Hepatocyte (in vitro differentiated cells): ENCODE measurements around the gene LIMS2. TPM values are rescaled to one million over a fixed set of nuclear protein-coding genes. Genes with fewer than 3 reads are reported as not detected.

ENCODE experiments used
- DNase-seq: peaks from one replicate; pipeline ENCODE4 v3.0.0-alpha.2; 2016; ENCODE audit warnings: low spot score
- H2AFZ ChIP-seq: fragments of 200-600 bp; sonication (generic); 2 replicates; pipeline ENCODE4 v1.6.0; 2016; ENCODE audit warnings: antibody characterized with exemption, mild to moderate bottlenecking
- H3K27ac ChIP-seq: fragments of 200-600 bp; sonication (generic); 2 replicates; pipeline ENCODE4 v1.5.1; 2016; ENCODE audit warnings: mild to moderate bottlenecking
- H3K27me3 ChIP-seq: fragments of 200-600 bp; sonication (generic); 2 replicates; pipeline ENCODE4 v1.6.1; 2016
- H3K36me3 ChIP-seq: fragments of 200-600 bp; sonication (generic); replicated peaks from 2 replicates; pipeline ENCODE4 v1.5.1; 2016; ENCODE audit warnings: low read depth; ENCODE audit not compliant: insufficient read depth
- H3K4me1 ChIP-seq: fragments of 200-600 bp; sonication (generic); 2 replicates; pipeline ENCODE4 v1.5.1; 2016; ENCODE audit warnings: mild to moderate bottlenecking, moderate library complexity; ENCODE audit not compliant: insufficient read depth
- H3K4me2 ChIP-seq: fragments of 200-600 bp; sonication (generic); 2 replicates; pipeline ENCODE4 v1.6.0; 2016
- H3K4me3 ChIP-seq: fragments of 200-600 bp; sonication (generic); 2 replicates; pipeline ENCODE4 v1.5.1; 2016; ENCODE audit warnings: mild to moderate bottlenecking
- H3K79me2 ChIP-seq: fragments of 200-600 bp; sonication (generic); 2 replicates; pipeline ENCODE4 v1.6.0; 2017; ENCODE audit warnings: mild to moderate bottlenecking
- H3K9me2 ChIP-seq: fragments of 200-600 bp; sonication (generic); replicated peaks from 2 replicates; pipeline ENCODE4 v1.6.0; 2017; ENCODE audit warnings: mild to moderate bottlenecking; ENCODE audit not compliant: insufficient read depth
- H3K9me3 ChIP-seq: fragments of 200-600 bp; sonication (generic); 2 replicates; pipeline ENCODE4 v1.5.1; 2016; ENCODE audit warnings: low read depth, mild to moderate bottlenecking
- H4K20me1 ChIP-seq: fragments of 200-600 bp; sonication (generic); 2 replicates; pipeline ENCODE4 v1.6.0; 2016; ENCODE audit warnings: mild to moderate bottlenecking; ENCODE audit not compliant: insufficient read depth, poor library complexity, severe bottlenecking
- EZH2 ChIP-seq: fragments of 200-600 bp; sonication (generic); IDR thresholded peaks from 2 replicates; pipeline ENCODE4 v1.6.1; 2016; ENCODE audit warnings: antibody characterized with exemption, mild to moderate bottlenecking, borderline replicate concordance
- EZH2phosphoT487 ChIP-seq: fragments of 200-600 bp; sonication (generic); IDR thresholded peaks from one replicate; pipeline ENCODE4 v1.6.1; 2018; ENCODE audit warnings: antibody characterized with exemption, mild to moderate bottlenecking, low read depth, moderate library complexity; ENCODE audit not compliant: unreplicated experiment, severe bottlenecking
- WGBS: methylation state at CpG from one replicate; pipeline ENCODE4 v1.1.6; 2016; ENCODE audit warnings: low lambda C conversion rate; ENCODE audit errors: missing lambda C conversion rate; 5-methylcytosine and 5-hydroxymethylcytosine counted together
- polyA plus RNA-seq: library from polyadenylated mRNA; unstranded; fragments of >200 nt; fragmentation: Nextera tagmentation; extraction: Ambion mirVana; gene quantifications from 2 replicates; pipeline ENCODE4 v1.2.1, GENCODE V29; 2016
- total RNA-seq: library from RNA; depleted of rRNA; stranded (reverse); fragments of >200 nt; gene quantifications from 2 replicates; pipeline ENCODE4 v1.2.3, GENCODE V29; 2014
- TF ChIP-seq, protein P1 (sequence below): fragments of 200-600 bp; sonication (generic); IDR thresholded peaks from 2 replicates; pipeline ENCODE4 v1.5.1; 2016; ENCODE audit warnings: antibody characterized with exemption, mild to moderate bottlenecking; ENCODE audit not compliant: poor library complexity

LIMS2 gene
- total and polyA plus RNA-seq, 2 experiments from 2014 or later = 4.0 to 8.3 TPM

DNA sequence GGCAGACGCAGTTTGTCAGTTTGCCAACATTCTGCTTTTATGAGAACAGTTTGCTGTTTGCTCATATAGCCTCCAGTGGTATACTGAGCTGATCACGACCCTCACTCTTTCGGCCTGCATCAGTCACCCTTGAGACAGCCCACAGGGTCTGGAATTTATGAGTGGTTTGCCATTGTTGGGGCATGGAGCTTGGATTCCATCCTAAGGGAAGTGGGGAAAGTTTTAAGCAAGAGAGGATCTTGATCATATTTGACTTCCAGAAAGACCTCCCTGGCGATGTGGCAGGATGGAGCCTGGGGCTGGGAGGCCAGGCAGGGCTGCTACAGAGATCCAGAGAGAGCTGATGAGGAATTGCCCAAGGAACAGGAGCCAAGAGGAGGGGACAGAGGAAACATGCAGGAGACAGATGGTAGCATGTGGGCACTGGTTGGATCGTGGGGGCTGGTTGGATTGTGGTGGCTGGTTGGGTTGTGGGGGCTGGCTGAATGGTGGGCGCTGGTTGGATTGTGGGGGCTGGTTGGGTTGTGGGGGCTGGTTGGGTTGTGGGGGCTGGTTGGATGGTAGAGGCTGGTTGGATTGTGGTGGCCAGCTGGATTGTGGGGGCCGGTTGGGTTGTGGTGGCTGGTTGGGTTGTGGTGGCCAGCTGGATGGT lies 56.7 kb downstream of the LIMS2 start:
- DNase-seq = peak; percentile 1
- 75% methylated on average over 5 of the region's 7 CpGs for WGBS
- H2AFZ ChIP-seq = no peak overlapping the region

GRCh38 chr2:127615511-127616166 lies 59.7 kb downstream of the LIMS2 start:
- no peak overlapping the region for H3K4me3 ChIP-seq
- no peak overlapping the region for H3K4me2 ChIP-seq
- H3K79me2 ChIP-seq = no peaks in the 10 kb centered on the region
- WGBS = 84% methylated on average over 18 of the region's 18 CpGs
- H2AFZ ChIP-seq = no peak overlapping the region
- H3K27me3 ChIP-seq = no peaks in the 10 kb centered on the region
- no peaks in the 10 kb centered on the region for H3K9me3 ChIP-seq
- H3K4me1 ChIP-seq = no peaks in the 10 kb centered on the region
- H3K9me2 ChIP-seq = no peaks in the 10 kb centered on the region
- no peak for TF ChIP-seq EZH2phosphoT487
- TF ChIP-seq, protein P1, sequence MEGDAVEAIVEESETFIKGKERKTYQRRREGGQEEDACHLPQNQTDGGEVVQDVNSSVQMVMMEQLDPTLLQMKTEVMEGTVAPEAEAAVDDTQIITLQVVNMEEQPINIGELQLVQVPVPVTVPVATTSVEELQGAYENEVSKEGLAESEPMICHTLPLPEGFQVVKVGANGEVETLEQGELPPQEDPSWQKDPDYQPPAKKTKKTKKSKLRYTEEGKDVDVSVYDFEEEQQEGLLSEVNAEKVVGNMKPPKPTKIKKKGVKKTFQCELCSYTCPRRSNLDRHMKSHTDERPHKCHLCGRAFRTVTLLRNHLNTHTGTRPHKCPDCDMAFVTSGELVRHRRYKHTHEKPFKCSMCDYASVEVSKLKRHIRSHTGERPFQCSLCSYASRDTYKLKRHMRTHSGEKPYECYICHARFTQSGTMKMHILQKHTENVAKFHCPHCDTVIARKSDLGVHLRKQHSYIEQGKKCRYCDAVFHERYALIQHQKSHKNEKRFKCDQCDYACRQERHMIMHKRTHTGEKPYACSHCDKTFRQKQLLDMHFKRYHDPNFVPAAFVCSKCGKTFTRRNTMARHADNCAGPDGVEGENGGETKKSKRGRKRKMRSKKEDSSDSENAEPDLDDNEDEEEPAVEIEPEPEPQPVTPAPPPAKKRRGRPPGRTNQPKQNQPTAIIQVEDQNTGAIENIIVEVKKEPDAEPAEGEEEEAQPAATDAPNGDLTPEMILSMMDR = no peak
- TF ChIP-seq EZH2 = no peak
- peak; percentile 2 for DNase-seq
- no peaks in the 10 kb centered on the region for H4K20me1 ChIP-seq
- H3K27ac ChIP-seq = no peak overlapping the region
- no peaks in the 10 kb centered on the region for H3K36me3 ChIP-seq

More for the DNA sequence above, 56.7 kb downstream of the LIMS2 start:
- TF ChIP-seq, protein P1 = no peak
- no peak for TF ChIP-seq EZH2phosphoT487
- no peak for TF ChIP-seq EZH2
- Histone ChIP-seq H3K36me3 (no peaks in the 10 kb centered on the region), H3K4me2 (no peak overlapping the region), H3K79me2 (no peaks in the 10 kb centered on the region), H3K9me2 (no peaks in the 10 kb centered on the region), H3K27me3 (no peaks in the 10 kb centered on the region), H3K27ac (no peak overlapping the region), H3K4me1 (no peaks in the 10 kb centered on the region), H3K4me3 (no peak overlapping the region), H3K9me3 (no peaks in the 10 kb centered on the region), H4K20me1 (no peaks in the 10 kb centered on the region)

GRCh38 chr2:127614731-127615130 lies 60.6 kb downstream of the LIMS2 start:
- no peaks in the 10 kb centered on the region for H3K9me2 ChIP-seq
- no peak overlapping the region for H3K4me2 ChIP-seq
- H3K27ac ChIP-seq = no peak overlapping the region
- H3K9me3 ChIP-seq = no peaks in the 10 kb centered on the region
- H3K36me3 ChIP-seq = no peaks in the 10 kb centered on the region
- H3K4me1 ChIP-seq = no peaks in the 10 kb centered on the region
- DNase-seq = peak; percentile 2
- WGBS = 61% methylated on average over 3 of the region's 3 CpGs
- H4K20me1 ChIP-seq = no peaks in the 10 kb centered on the region
- H3K79me2 ChIP-seq = no peaks in the 10 kb centered on the region
- H3K27me3 ChIP-seq = no peaks in the 10 kb centered on the region
- H3K4me3 ChIP-seq = no peak overlapping the region
- no peak for TF ChIP-seq EZH2
- TF ChIP-seq, protein P1 = no peak
- TF ChIP-seq EZH2phosphoT487 = no peak
- H2AFZ ChIP-seq = no peak overlapping the region
